ENCODE results near the gene LHX4. TPM values are rescaled to one million over a fixed set of nuclear protein-coding genes. Genes with fewer than 3 reads are reported as not detected.

The LHX4 gene
- total and polyA plus RNA-seq, 9 of the 15 experiments (the other 6 are each of a cell fraction or from before 2014, with no cell fraction given): 0.01 to 0.11 (median 0.07) TPM; not detected in 5

GRCh38 chr1:180272395-180272794 is 42.3 kb downstream of the LHX4 start:
- intact Hi-C loops (cut with micrococcal nuclease): no loop called here
- peaks cover 18% of the 10 kb centered on the region; the same call in 2 of the 3 replicates for H3K36me3 ChIP-seq (ENCODE audit: control insufficient read depth, insufficient read depth, low read length)
- POLR2A ChIA-PET: interaction anchor here (1.1 to 5.1 kb wide), 3 partner anchors 11 to 195 kb away, joined by 4 to 17 read pairs (median 13); no protein-coding TSS in a partner anchor
- no peak overlapping the region for H3K27ac ChIP-seq (ENCODE audit: extremely low read depth, low read depth, low read length)
- H3K4me2 ChIP-seq (ENCODE audit: insufficient read depth, low read length): no peak overlapping the region
- BruUV-seq (replicated peaks): no TSS peak
- FAIRE-seq (no peak), DNase-seq (ENCODE audit: extremely low read depth in 1 of 4, low spot score in 3 of 4) (no peak), ATAC-seq (no peak)
- CTCF ChIA-PET (ENCODE audit: low intra/inter-chr PET ratio): no interaction called here
- no peak overlapping the region for H2AFZ ChIP-seq (ENCODE audit: low read depth, low read length)
- no peak for TF ChIP-seq ELF4 (CRISPR knock-in tag; IDR thresholded peaks at IDR 0.05)
- TF ChIP-seq ZNF316 (IDR thresholded peaks at IDR 0.05): peak; percentile 87
- peak; percentile 34; the same call in 1 of the 2 replicates for TF ChIP-seq MAFG (tag; conservative IDR thresholded peaks at IDR 0.05)
- TF ChIP-seq MAFK (IDR thresholded peaks at IDR 0.05; ENCODE audit: low read length): 0 out of 2 replicates have a peak, but pooled peaks have one; percentile 13
- peak; percentile 61; the same call in 1 of the 2 replicates for TF ChIP-seq C11orf30 (IDR thresholded peaks at IDR 0.05; ENCODE audit: low read depth)
- TF ChIP-seq MAFF (IDR thresholded peaks at IDR 0.05; ENCODE audit: low read length): peak; percentile 26; the same call in 1 of the 2 replicates
- no peak for TF ChIP-seq ZBED1 (IDR thresholded peaks at IDR 0.05)
- 89% methylated on average over 4 of the region's 4 CpGs for WGBS (ENCODE audit: insufficient coverage, low coverage, missing lambda C conversion rate)
- no peaks in the 10 kb centered on the region for H3K79me2 ChIP-seq (ENCODE audit: control insufficient read depth, insufficient read depth, low read length)
- H3K9me3 ChIP-seq (replicated peaks; ENCODE audit: control insufficient read depth, insufficient read depth, low read depth, low read length): no peaks in the 10 kb centered on the region
- H3K27me3 ChIP-seq (ENCODE audit: control insufficient read depth in 2 of 2, insufficient read depth in 2 of 2, low read length in 2 of 2): no peaks in the 10 kb centered on the region
- peaks cover 13 to 16% of the 10 kb centered on the region in 2 experiments for H3K4me1 ChIP-seq (replicated peaks in 1 of 2; ENCODE audit: control insufficient read depth in 2 of 2, insufficient read depth in 2 of 2, low read length in 2 of 2)
- no peak overlapping the region for H3K4me3 ChIP-seq
- peaks cover 8% of the 10 kb centered on the region for H3K9me1 ChIP-seq (ENCODE audit: control insufficient read depth, insufficient read depth, low read length)
- in situ Hi-C loops (cut with MboI): loop anchor here (25.0 kb wide), 1 partner anchor 890 kb away; no protein-coding TSS in a partner anchor
- no peaks in the 10 kb centered on the region for H4K20me1 ChIP-seq (replicated peaks; ENCODE audit: control insufficient read depth, insufficient read depth, low read length)
- no peak overlapping the region for H3K9ac ChIP-seq (ENCODE audit: insufficient read depth in 1 of 2, low read depth in 2 of 2, low read length in 2 of 2)

- H3K27ac ChIP-seq (ENCODE audit: extremely low read depth, low read depth, low read length): no peak overlapping the region
- peaks cover 13 to 16% of the 10 kb centered on the region in 2 experiments for H3K4me1 ChIP-seq (replicated peaks in 1 of 2; ENCODE audit: control insufficient read depth in 2 of 2, insufficient read depth in 2 of 2, low read length in 2 of 2)
- FAIRE-seq (no peak), DNase-seq (ENCODE audit: extremely low read depth in 1 of 4, low spot score in 3 of 4) (no peak), ATAC-seq (no peak)
- H4K20me1 ChIP-seq (replicated peaks; ENCODE audit: control insufficient read depth, insufficient read depth, low read length): no peaks in the 10 kb centered on the region
- no peaks in the 10 kb centered on the region for H3K27me3 ChIP-seq (ENCODE audit: control insufficient read depth in 2 of 2, insufficient read depth in 2 of 2, low read length in 2 of 2)
- intact Hi-C loops (cut with micrococcal nuclease) (no loop called here), in situ Hi-C loops (cut with MboI) (loop anchor here (25.0 kb wide), 1 partner anchor 889 kb away; no protein-coding TSS in a partner anchor)
- TF ChIP-seq CTBP1 (IDR thresholded peaks at IDR 0.05; ENCODE audit: borderline replicate concordance): no peak
- TF ChIP-seq TFAP4 (CRISPR knock-in tag; IDR thresholded peaks at IDR 0.05; ENCODE audit: borderline replicate concordance): no peak
- ChIA-PET CTCF (ENCODE audit: low intra/inter-chr PET ratio) (interaction anchor here (0.6 kb wide), 1 partner anchor 146 kb away, joined by 3 read pairs; no protein-coding TSS in a partner anchor), POLR2A (interaction anchor here (0.6 to 5.1 kb wide), 4 partner anchors 12 to 210 kb away, joined by 3 to 17 read pairs (median 8); no protein-coding TSS in a partner anchor)
- H3K9ac ChIP-seq (ENCODE audit: insufficient read depth in 1 of 2, low read depth in 2 of 2, low read length in 2 of 2): no peak overlapping the region
- H3K36me3 ChIP-seq (ENCODE audit: control insufficient read depth, insufficient read depth, low read length): peaks cover 18% of the 10 kb centered on the region; the same call in 2 of the 3 replicates
- H2AFZ ChIP-seq (ENCODE audit: low read depth, low read length): no peak overlapping the region
- BruUV-seq (replicated peaks): no TSS peak
- H3K9me3 ChIP-seq (replicated peaks; ENCODE audit: control insufficient read depth, insufficient read depth, low read depth, low read length): no peaks in the 10 kb centered on the region
- no peak overlapping the region for H3K4me2 ChIP-seq (ENCODE audit: insufficient read depth, low read length)
- WGBS (ENCODE audit: insufficient coverage, low coverage, missing lambda C conversion rate): 67% methylated on average over 2 of the region's 2 CpGs
- no peak overlapping the region for H3K4me3 ChIP-seq
- H3K79me2 ChIP-seq (ENCODE audit: control insufficient read depth, insufficient read depth, low read length): no peaks in the 10 kb centered on the region
- peaks cover 8% of the 10 kb centered on the region for H3K9me1 ChIP-seq (ENCODE audit: control insufficient read depth, insufficient read depth, low read length)
Observed at GRCh38 chr1:180273066-180273465, 43.0 kb downstream of the LHX4 start.

Measured in K562 (cell line).